Stimulated activated CD4-positive, alpha-beta T cell treated with anti-CD3 and anti-CD28 coated beads, Interleukin-2, amount 100 ng/mL, for 48 hours (primary cell): Measurements from ENCODE around the gene NAT14.
"Not testable (repeated sequence)": the region's sequence is repeated elsewhere in the genome, so short reads cannot be mapped to it uniquely, and the experiment has no call there.

Experiments used
- DNase-seq, 2 donors: peaks; one replicate each; pipeline ENCODE4 v3.0.0-alpha.2; 2020

The NAT14 gene

DNA sequence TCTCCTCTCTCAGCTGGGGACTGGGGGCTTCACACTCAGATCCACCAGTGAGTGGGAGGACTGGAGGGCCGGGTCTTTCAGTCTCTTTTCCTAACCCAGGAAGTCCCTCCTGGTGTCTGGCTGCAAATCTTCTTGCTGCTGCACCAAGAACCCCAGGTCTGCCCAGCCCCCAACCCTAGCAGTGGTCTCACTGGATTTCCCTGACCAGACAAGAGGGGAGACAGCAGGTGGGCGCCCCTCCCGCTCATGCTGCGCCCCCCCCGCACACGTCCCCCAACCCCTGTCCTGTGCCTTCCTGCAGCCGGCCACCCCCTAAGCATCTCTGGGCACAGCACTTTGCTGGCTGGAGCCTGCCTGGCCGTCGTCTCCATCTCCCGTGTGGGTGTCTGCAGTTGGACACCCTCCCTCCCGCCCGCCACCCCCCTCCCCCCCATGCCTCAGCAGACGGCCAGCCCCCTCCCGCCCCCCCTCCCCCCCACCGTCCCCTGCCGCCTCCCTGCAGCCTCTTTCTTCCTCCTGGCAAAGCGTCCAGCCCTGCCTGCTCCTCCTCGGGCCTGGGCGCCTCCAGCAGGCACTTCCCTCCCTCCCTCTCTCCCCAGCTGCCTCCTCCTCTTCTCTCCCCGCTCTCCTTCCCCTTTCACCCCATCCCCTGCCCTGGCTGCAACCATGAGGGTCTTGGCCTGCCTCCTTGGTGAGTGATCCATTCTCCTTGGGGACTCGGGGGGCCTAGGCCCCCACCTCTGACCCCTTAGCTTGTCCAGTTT is 3.1 kb downstream of the NAT14 start, which contains the start of gene SSC5D:
SSC5D (plus strand) TSS at position 513 of the 764 bp plus-strand sequence; CDS start at position 667, 154 bp downstream.
- no peak for DNase-seq

DNA sequence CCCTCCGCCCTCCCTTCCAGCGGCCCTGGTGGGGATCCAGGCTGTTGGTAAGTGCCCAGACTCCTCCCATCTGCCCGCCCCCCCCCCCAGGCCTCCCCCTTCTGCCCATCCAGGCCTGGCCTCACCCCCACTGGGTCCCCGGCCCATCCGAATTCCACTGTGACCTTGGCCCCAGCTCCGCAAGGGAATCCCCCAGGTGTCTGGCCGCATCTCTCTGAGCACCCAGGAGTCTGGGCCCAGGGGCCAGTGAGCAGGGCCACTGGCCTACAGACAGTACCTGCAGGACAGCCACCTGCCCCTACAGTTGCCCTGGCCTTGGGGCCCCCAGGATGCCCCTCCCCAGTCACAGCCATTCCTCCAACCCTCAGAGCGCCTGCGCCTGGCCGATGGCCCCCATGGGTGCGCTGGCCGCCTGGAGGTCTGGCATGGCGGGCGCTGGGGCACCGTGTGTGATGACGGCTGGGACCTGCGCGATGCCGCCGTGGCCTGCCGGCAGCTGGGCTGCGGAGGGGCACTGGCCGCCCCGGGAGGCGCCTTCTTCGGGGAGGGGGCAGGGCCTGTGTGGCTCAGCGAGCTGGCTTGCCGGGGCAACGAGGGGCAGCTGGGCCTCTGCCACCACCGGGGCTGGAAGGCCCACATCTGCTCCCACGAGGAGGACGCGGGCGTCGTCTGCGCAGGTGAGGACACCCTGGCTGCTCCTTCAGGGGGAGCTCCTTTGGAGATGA is 4.2 kb downstream of the NAT14 start:
- DNase-seq: no peak

DNA sequence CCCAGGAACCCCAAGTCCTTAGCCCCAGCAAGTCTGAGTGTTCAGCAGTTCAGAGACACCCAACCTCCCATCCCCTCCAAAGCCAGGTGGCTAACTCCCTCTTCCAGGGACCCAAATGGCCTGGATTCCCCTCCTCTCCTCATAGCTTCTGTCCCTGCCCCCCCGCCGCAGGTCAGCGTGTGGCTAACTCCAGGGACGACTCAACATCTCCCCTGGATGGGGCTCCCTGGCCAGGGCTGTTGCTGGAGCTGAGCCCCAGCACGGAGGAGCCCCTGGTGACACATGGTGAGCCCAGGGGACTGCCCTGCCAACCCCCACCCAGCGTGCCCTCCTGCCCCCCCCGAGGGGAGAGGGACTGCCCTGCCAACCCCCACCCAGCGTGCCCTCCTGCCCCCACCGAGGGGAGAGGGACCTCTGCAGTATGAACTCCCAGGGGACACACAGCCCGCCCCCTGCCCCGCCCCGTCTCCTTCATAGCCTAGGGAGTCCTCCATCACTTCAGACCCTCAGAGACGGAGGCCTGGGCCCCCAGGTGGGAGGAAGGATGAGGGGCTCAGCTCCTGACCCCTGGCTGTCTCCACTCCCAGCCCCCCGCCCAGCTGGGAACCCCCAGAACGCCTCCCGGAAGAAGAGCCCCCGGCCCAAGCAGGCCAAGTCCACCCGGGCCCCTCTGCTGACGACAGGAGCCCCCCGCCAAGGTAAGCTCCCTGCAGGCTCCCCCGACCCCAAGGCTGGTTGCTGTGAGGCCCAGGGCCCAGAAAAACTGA is 4.9 kb downstream of the NAT14 start:
- no peak for DNase-seq

DNA sequence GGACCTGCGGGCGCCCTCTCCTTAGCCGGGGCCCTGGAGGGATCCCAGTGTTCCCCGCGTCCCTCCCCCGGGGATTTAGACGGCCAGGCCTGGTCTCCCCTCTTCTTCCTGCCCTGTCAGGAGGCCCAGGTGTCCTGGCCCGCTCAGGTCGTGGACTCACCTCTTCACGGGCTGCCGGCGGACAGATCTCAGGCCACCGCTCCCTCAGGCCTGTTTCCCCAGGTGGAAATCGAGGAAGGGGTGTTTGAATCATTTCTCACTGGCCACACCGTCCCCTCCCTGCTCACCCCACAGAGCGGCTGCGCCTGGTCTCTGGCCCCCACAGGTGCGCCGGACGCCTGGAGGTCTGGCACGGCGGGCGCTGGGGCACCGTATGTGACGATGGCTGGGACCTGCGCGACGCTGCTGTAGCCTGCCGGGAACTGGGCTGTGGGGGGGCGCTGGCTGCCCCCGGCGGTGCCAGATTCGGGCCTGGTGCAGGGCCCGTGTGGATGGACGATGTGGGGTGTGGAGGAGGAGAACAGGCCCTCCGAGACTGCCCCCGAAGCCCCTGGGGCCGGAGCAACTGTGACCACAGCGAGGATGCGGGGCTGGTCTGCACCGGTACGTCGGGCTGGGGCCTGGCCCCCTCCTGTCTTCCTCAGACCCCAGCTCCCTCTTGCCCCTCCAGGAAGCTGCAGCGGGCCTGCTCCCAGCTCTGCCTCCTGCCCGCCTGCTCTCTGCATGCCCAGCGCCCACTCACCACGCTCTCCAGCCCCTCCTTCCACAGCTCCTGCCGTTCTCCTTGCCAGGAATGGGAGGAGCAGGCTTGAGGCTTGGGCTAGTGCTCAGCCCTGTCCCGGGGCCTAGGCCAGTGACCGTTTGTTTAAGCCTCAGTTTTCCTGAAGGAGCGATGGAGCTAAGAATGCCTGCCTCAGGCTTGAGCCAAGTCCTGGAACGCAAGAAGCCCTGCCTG is 5.8 kb downstream of the NAT14 start:
- no peak for DNase-seq

DNA sequence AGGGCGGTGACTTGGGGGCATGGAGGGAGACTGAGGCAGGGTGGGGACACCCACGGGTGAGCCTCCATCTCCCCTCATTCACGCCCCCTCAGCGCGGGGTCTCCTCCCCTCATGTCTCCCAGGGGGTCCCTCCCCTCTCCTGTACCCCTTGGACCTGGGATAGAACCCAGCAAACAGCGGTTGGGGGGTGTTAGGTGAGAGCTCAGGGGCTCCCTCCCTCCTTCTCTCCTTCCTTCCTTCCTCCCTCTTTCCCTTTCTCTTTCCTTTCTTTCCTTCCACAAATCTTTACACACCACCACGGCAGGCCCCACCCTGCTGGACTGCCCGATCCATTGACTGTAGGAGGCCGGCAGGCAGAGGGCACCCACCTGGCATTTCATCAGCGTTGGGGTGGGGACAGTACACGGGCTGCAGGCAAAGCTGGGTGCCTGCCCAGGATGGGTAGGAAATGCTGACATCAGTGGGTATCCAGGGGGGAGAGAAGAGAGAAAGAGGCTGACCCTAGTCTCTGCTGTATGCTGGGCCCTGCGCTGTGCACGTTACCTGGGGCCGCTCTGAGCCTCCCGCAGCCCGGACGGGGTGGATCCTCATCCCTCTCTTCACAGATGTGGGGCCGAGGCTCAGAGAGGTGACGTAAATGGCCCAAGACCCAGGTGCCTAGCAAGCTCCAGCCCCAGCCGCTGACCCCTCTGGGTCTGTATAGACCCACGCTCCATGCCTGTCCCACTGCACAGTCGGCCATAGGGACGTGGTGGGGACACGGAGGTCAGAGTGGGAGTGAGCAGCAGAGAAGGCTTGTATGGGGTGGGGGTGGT is 6.8 kb downstream of the NAT14 start:
- DNase-seq: no peak

DNA sequence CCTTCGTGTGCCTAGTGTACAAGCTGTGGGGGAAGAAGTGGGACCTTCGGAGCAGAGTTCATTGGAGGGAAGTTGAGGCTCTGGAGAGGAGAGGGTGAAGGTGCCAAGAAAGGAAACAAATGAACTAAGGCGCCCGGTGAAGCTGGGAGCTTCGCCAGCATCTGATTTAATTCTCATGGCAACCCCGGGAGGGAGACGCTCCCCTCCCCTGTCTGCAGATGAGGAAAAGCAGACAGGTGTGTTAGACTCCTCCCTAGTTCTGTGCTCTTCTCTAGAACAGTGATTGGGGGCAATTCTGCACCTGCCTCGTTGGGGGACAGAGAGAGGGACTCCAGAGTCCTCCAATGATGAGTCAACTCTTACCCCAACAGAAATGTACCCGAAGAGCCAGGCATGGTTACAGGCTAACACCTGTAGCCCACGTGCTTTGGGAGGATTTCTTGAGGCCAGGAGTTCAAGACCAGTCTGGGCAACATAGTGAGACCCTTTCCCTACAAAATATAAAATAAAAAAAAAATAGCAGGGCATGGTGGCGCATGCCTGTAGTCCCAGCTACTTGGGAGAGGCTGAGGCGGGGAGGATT is 7.5 kb downstream of the NAT14 start:
- no peak for DNase-seq

DNA sequence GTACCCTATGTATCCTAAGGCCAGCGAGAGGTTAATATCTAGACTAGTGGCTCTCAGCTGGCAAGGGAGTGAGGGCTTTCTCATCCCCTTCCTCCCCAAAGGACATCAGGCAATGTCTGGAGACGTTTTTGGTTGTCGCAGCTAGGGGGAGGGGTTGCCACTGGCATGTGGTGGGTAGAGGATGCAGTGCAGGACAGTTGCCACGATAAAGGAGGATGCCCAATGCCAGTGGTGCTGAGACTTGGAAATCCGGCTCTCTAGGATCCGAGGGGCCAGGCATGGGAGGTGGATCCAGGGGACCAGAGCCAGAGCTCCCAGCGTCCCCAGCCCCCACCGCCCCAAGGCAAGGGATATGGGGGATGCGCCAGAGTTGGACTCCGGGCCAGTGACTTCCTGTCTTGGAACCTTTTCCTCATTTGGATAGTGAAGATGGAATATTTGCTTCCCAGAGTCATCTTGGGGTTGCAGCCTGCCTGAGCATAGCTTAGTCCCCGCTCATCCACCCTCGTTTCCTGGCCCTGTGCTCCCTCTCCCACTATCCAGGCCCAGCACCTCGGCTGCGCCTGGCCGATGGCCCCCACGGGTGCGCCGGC is 8.2 kb downstream of the NAT14 start:
- DNase-seq: no peak

DNA sequence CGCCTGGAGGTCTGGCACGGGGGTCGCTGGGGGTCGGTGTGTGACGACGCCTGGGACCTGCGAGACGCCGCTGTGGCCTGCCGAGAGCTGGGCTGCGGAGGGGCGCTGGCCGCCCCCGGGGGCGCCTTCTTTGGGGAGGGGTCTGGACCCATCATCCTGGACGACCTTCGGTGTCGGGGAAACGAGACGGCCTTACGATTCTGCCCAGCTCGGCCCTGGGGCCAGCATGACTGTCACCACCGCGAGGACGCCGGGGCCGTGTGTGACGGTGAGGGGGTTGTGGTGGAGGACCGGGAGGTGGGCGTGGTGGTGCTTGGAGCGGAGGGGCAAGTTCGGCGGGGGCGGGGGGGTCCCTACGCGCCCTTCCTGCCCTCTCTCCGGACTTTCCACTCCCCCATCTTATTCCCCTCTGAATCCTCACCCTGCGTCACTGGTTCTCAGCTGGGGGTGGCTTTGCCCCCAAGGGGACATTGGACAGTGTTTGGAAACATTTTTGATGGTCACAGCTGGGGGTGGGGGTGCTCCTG is 8.7 kb downstream of the NAT14 start:
- DNase-seq: no peak

DNA sequence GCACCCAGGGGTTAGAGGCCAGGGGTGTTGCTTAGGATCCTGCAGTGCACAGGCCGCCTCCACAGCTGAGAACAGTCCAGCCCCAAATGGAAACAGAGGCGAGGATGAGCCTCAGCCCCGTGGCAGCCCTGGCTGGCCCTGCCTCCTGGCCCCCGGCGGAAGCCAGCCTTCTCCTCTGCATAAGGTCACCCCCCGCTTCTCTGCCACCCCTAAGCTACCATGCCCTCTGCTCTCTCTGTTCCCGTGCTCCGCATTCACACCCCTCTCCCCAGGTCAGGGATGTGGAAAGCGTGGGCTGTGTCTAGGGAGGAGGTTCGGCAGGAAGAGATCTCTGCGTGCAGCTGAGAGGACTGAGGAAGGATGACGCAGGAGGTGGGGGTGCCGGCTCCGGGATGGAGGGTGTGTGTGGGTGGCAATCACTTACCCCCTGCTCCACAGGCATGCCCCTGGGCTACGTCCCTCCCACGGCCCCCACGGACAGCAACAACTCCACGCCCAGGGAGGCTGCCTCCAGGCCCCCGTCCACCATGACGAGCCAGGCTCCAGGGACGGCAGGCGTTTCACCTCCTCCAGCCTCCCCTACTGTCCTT is 9.3 kb downstream of the NAT14 start:
- DNase-seq: no peak

DNA sequence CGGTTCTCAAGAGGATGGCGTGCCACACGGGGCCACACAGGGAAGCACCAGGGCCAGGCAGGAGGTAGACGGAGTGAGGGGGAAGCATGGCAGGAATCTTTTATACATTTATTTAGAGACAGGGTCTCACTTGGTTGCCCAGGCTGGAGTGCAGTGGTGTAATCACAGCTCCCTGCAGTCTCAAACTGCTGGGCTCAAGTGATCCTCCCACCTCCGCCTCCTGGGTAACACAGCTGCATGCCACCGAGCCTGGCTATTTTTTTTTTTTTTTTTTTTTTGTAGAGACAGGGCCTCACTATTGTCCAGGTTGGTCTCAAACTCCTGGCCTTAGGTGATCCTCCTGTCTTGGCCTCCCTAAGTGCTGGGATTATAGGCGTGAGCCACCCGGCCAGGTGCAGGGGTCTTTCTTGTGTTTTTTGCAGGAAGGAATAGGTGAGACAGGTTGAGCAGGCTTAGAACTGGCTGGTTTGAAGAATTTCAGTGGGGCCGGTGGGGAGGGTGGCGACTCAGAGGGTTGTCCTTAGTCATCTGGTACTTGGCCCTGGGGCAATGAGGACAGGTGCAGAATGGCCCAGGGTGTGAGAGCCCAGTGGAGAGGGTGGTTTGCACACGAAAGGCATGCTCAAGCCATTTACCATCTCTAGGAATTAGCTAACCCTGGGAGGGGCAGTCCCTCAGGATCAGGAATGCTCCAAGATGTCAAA is 10.8 kb downstream of the NAT14 start:
- no peak for DNase-seq

DNA sequence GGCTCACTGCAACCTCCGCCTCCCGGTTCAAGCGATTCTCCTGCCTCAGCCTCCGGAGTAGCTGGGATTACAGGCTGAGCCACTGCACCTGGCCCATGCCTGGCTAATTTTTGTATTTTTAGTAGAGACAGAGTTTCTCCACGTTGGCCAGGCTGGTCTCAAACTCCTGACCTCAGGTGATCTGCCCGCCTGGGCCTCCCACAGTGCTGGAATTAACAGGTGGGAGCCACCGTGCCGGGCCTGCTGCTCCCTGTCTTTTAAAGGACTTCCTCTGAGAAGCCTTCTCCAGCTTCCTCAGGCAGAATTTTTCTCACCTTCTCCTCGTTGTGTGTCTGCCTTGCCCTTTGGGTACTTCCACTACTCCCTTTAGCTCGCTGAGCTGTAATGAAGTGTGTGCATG is 11.8 kb downstream of the NAT14 start:
- not testable (repeated sequence) for DNase-seq

DNA sequence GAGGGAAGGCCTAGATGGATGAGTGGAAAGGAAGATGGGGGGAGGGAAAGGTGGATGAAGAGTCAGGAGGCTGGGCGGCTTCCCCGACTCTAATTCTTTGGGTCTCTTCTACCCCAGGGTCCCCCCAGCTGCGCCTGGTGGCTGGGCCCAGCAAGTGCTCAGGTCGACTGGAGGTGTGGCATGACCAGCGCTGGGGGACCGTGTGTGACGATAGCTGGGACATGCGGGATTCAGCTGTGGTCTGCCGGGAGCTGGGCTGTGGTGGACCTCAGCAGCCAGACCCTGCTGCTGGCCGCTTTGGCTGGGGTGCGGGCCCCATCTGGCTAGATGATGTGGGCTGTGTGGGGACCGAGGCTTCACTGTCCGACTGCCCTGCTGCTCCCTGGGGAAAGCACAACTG is 12.8 kb downstream of the NAT14 start:
- DNase-seq: no peak

DNA sequence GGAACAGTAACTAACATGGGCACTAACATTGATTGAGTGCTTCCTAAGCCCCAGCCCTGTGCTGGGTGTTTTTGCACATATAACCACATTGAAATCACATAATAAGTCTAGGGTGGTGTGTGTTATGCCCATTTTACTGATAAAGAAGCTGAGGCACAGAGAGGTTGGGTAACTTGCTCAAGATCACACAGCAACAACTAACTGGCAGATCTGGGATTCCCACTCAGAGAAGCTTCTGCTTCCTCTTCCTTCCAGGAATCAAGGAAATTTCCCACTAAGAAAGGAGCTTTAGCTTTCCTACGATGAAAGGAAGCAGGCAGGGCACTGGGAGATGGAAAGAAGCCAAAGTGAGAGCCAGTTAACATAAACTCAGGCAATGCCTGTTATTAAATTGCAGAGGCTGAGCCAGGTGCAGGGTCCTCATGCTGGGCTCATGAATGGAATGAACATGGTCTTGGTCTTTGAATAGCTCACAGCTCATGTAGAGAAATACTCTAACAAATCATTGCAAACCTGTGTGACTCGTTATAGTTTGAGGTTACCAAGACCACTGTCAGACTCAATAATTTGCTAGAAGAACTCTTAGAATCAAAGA is 13.4 kb downstream of the NAT14 start:
- no peak for DNase-seq

DNA sequence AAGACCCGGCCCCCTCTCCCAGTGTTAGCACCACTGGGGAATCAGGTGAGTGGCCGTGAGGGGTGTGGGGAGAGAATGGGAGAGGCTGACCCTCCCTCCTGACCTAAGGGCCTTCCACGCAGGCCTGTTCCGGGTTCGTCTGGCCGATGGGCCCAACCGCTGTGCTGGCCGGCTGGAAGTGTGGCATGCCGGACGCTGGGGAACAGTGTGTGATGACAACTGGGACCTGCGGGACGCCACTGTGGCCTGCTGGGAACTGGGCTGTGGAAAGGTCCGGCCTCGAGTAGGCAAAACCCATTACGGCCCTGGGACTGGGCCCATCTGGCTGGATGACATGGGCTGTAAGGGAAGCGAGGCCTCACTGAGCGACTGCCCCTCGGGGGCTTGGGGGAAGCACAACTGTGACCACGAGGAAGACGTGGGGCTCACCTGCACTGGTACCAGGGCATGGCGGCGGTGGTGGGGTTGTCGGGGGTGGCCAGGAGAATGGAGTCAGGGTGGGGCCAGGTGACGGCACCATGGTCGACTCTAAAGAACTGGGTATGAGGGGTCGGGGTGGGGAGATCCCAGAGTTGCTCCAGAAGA is 15.5 kb downstream of the NAT14 start:
- no peak for DNase-seq

DNA sequence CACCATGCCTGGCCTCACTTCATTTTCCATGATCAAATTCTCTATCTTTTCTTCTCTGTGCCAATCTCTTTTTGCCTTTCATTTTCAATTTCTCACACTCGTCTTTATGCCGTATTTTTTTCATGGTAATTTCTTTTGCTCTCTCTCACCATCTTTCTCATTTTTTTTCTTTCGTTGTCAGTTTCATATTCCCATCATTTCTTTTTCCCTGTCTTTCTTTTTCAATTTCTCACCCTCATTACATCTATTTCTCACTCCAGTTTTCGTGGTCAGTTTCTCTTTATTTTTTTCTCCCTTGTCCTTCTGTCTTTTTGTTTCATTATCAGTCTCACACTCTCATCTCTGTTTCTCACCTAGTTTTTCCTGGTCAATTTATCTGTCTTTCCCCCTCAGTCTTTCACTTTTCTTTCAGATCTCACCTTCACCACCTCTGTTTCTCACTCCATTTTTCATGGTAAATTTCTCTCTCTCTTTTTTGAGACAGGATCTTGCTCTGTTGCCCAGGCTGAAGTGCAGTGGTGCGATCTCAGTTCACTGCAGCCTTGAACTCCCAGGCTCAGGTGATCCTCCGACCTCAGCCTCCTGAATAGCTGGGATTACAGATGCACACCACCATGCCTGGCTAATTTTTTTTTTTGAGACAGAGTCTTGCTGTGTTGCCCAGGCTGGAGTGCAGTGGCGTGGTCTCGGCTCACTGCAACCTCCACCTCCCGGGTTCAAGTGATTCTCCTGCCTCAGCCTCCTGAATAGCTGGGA is 17.4 kb downstream of the NAT14 start:
- DNase-seq: no peak

DNA sequence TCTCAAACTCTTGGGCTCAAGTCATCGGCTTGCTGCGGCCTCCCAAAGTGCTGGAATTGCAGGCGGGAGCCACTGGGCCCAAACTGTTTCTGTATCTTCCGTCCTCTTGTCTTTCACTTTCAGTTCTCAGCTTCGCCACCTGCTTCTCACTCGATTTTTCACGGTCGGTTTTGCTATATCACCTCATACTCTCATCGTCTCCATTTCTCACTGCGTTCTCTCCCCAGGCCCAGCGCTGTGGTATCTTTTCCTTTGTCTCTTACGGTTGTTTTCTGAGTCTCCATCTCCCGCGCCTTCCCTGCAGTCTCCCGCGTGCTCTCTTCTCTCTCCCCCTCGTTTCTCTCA is 18.1 kb downstream of the NAT14 start:
- DNase-seq: no peak

DNA sequence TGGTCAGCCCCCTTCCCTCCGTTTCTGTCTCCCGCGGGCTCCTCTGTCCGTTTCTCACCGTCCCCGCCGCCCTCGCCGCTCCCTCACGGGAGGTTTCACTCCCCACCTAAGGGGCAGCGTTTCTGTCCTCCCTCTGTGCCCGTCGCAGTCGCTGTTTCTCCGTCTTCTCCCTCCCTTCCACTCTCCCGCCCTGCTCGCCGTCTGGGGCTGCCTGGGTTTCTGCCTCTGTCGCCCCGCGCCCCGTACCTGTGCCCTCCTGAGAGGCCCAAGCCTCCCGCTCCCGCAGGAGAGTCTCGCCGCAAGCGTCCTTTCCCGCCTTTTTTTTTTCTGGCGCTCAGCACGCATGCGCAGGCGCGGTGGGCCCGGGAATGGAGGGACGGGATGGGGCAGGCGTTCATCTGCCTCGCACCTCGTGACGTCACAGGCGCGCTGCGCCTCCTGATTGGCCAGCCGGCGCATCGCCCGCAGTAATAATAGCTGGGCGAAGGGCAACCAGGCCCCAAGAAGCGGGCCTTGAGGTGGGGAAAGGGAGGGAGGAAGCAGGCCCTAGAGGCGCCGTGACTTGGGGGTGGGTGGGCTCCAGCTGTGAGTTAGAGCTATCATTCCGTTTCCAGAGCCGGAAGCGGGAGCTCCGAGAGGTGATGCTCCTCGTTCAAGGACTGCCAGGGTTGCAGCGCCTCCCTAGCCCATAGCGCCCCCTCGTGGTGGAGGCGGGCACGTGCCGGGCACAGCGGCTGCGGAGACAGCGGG is 18.7 kb downstream of the NAT14 start:
- peak; percentile 95 to 98 for DNase-seq
